Measurements from ENCODE around the gene TPRG1L. TPM values are rescaled to one million over a fixed set of nuclear protein-coding genes. Genes with fewer than 3 reads are reported as not detected.
"Not testable (repeated sequence)": the region's sequence is repeated elsewhere in the genome, so short reads cannot be mapped to it uniquely, and the experiment has no call there.

TPRG1L gene
- 10.6 and 11.5 TPM in 2 replicates for total RNA-seq (ENCODE audit: low replicate concordance)

- Histone ChIP-seq H3K4me3 (peak within 1 kb of the TSS; percentile 81), H3K4me1 (peaks cover 13% of the 10 kb centered on the region), H3K27me3 (peaks cover 21% of the 10 kb centered on the region), H3K4me2 (peak within 1 kb of the TSS; percentile 100), H3K79me2 (ENCODE audit: low read depth) (peaks cover 10% of the 10 kb centered on the region), H3K9me3 (ENCODE audit: low read depth) (no peaks in the 10 kb centered on the region), H3K9ac (peak within 1 kb of the TSS; percentile 77), H4K20me1 (ENCODE audit: low read depth) (peaks cover 6% of the 10 kb centered on the region), H3K36me3 (no peaks in the 10 kb centered on the region), H2AFZ (replicated peaks) (peak within 1 kb of the TSS; percentile 75), H3K27ac (no peak within 1 kb of the TSS), H3F3A (ENCODE audit: low read depth) (no peaks in the 10 kb centered on the region)
- H3K9me3 Mint-ChIP-seq, result no peaks in the 10 kb centered on the region
- no peak for TF ChIP-seq EZH2phosphoT487 (IDR thresholded peaks at IDR 0.05)
- TF ChIP-seq EZH2 (IDR thresholded peaks at IDR 0.05), result no peak
- no peak for TF ChIP-seq CTCF (IDR thresholded peaks at IDR 0.05)
- peak within 1 kb of the TSS; percentile 34 for H3K27ac Mint-ChIP-seq
- H3K27me3 Mint-ChIP-seq (ENCODE audit: insufficient read depth, low read depth), result peaks cover 3% of the 10 kb centered on the region
- peak within 1 kb of the TSS; percentile 96 for H3K4me3 Mint-ChIP-seq
- H3K4me1 Mint-ChIP-seq, result peaks cover 17% of the 10 kb centered on the region
- H3K36me3 Mint-ChIP-seq, result peaks cover 4% of the 10 kb centered on the region
- peak; percentile 100 for DNase-seq (ENCODE audit: low spot score)
Observed at GRCh38 chr1:3624200-3625136, at the start of gene TPRG1L. Gene TPRG1L, plus strand, starts transcription at chr1:3625015. Its CDS starts 58 bp downstream, at chr1:3625073.

GRCh38 chr1:3575515-3575914 lies 49.3 kb upstream of the TPRG1L start:
- not testable (repeated sequence) for H3K4me2 ChIP-seq; H3K9ac ChIP-seq; H3K36me3 ChIP-seq; H2AFZ ChIP-seq (replicated peaks); H3K27me3 Mint-ChIP-seq (ENCODE audit: insufficient read depth, low read depth); H3K4me1 Mint-ChIP-seq; DNase-seq (ENCODE audit: low spot score); H4K20me1 ChIP-seq (ENCODE audit: low read depth); H3K9me3 ChIP-seq (ENCODE audit: low read depth); H3K4me3 ChIP-seq; H3K4me1 ChIP-seq; H3F3A ChIP-seq (ENCODE audit: low read depth); H3K27ac ChIP-seq; H3K79me2 ChIP-seq (ENCODE audit: low read depth); H3K36me3 Mint-ChIP-seq; H3K4me3 Mint-ChIP-seq; H3K27me3 ChIP-seq; H3K27ac Mint-ChIP-seq; H3K9me3 Mint-ChIP-seq

GRCh38 chr1:3575993-3576392 lies 48.8 kb upstream of the TPRG1L start:
- H4K20me1 ChIP-seq (ENCODE audit: low read depth), result no peaks in the 10 kb centered on the region
- H3K27ac Mint-ChIP-seq, result no peak overlapping the region
- H3K36me3 ChIP-seq, result no peaks in the 10 kb centered on the region
- no peaks in the 10 kb centered on the region for H3K9me3 ChIP-seq (ENCODE audit: low read depth)
- H3K27me3 ChIP-seq, result no peaks in the 10 kb centered on the region
- H3K4me3 Mint-ChIP-seq, result no peak overlapping the region
- no peaks in the 10 kb centered on the region for H3K4me1 ChIP-seq
- TF ChIP-seq EZH2phosphoT487 (IDR thresholded peaks at IDR 0.05), result no peak
- no peaks in the 10 kb centered on the region for H3K79me2 ChIP-seq (ENCODE audit: low read depth)
- H3K27ac ChIP-seq, result no peak overlapping the region
- DNase-seq (ENCODE audit: low spot score), result no peak
- H3F3A ChIP-seq (ENCODE audit: low read depth), result no peaks in the 10 kb centered on the region
- H2AFZ ChIP-seq (replicated peaks), result no peak overlapping the region
- no peaks in the 10 kb centered on the region for H3K4me1 Mint-ChIP-seq
- peaks cover 2% of the 10 kb centered on the region for H3K27me3 Mint-ChIP-seq (ENCODE audit: insufficient read depth, low read depth)
- H3K4me2 ChIP-seq, result no peak overlapping the region
- no peaks in the 10 kb centered on the region for H3K36me3 Mint-ChIP-seq
- H3K4me3 ChIP-seq, result no peak overlapping the region
- no peaks in the 10 kb centered on the region for H3K9me3 Mint-ChIP-seq
- H3K9ac ChIP-seq, result no peak overlapping the region

GRCh38 chr1:3577300-3577699 lies 47.5 kb upstream of the TPRG1L start:
- no peak for DNase-seq (ENCODE audit: low spot score)
- Mint-ChIP-seq H3K9me3 (no peaks in the 10 kb centered on the region), H3K4me3 (no peak overlapping the region), H3K27me3 (ENCODE audit: insufficient read depth, low read depth) (peaks cover 2% of the 10 kb centered on the region), H3K27ac (no peak overlapping the region), H3K4me1 (peaks cover 2% of the 10 kb centered on the region), H3K36me3 (peaks cover under 1% of the 10 kb centered on the region)
- no peak overlapping the region for H3K4me3 ChIP-seq
- no peak overlapping the region for H3K27ac ChIP-seq
- no peak overlapping the region for H2AFZ ChIP-seq (replicated peaks)
- no peak overlapping the region for H3K9ac ChIP-seq
- no peaks in the 10 kb centered on the region for H3K36me3 ChIP-seq
- no peaks in the 10 kb centered on the region for H3K9me3 ChIP-seq (ENCODE audit: low read depth)
- no peaks in the 10 kb centered on the region for H3K27me3 ChIP-seq
- H3K4me1 ChIP-seq, result peaks cover 8% of the 10 kb centered on the region
- H3K79me2 ChIP-seq (ENCODE audit: low read depth), result no peaks in the 10 kb centered on the region
- H3F3A ChIP-seq (ENCODE audit: low read depth), result peaks cover 6% of the 10 kb centered on the region
- no peak overlapping the region for H3K4me2 ChIP-seq
- TF ChIP-seq EZH2 (IDR thresholded peaks at IDR 0.05) (no peak), EZH2phosphoT487 (IDR thresholded peaks at IDR 0.05) (no peak), CTCF (IDR thresholded peaks at IDR 0.05) (no peak)
- H4K20me1 ChIP-seq (ENCODE audit: low read depth), result no peaks in the 10 kb centered on the region

Data from neural progenitor cell (in vitro differentiated cells).